GM06990 (cell line): ENCODE data around the gene ARMC8.
A peak's percentile ranks its signal among the peaks of the same experiment; 100 is the strongest.
"Not testable (repeated sequence)": the region's sequence is repeated elsewhere in the genome, so short reads cannot be mapped to it uniquely, and the experiment has no call there.

Experiments used
- DNase-seq: peaks from one replicate; pipeline ENCODE4 v3.0.0-alpha.2; 2011; ENCODE audit not compliant: insufficient read length; ENCODE audit errors: extremely low read depth
- H3K27me3 ChIP-seq: replicated peaks from 2 replicates; pipeline ENCODE4 v1.6.0; 2011; ENCODE audit warnings: low read length; ENCODE audit not compliant: control insufficient read depth, insufficient read depth
- H3K36me3 ChIP-seq: 2 replicates; pipeline ENCODE4 v1.5.1; 2011; ENCODE audit warnings: low read length; ENCODE audit not compliant: control insufficient read depth, insufficient read depth
- H3K4me3 ChIP-seq: replicated peaks from 2 replicates; pipeline ENCODE4 v1.5.1; 2011; ENCODE audit warnings: low read depth, mild to moderate bottlenecking, control low read depth, low read length
- TF ChIP-seq, protein P1 (sequence below): IDR thresholded peaks from 2 replicates; pipeline ENCODE4 v1.5.1; 2011; ENCODE audit warnings: low read length, control low read depth, mild to moderate bottlenecking, inconsistent platforms; ENCODE audit not compliant: insufficient read depth, poor library complexity, severe bottlenecking

ARMC8 gene, protein sequence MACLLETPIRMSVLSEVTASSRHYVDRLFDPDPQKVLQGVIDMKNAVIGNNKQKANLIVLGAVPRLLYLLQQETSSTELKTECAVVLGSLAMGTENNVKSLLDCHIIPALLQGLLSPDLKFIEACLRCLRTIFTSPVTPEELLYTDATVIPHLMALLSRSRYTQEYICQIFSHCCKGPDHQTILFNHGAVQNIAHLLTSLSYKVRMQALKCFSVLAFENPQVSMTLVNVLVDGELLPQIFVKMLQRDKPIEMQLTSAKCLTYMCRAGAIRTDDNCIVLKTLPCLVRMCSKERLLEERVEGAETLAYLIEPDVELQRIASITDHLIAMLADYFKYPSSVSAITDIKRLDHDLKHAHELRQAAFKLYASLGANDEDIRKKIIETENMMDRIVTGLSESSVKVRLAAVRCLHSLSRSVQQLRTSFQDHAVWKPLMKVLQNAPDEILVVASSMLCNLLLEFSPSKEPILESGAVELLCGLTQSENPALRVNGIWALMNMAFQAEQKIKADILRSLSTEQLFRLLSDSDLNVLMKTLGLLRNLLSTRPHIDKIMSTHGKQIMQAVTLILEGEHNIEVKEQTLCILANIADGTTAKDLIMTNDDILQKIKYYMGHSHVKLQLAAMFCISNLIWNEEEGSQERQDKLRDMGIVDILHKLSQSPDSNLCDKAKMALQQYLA

DNA sequence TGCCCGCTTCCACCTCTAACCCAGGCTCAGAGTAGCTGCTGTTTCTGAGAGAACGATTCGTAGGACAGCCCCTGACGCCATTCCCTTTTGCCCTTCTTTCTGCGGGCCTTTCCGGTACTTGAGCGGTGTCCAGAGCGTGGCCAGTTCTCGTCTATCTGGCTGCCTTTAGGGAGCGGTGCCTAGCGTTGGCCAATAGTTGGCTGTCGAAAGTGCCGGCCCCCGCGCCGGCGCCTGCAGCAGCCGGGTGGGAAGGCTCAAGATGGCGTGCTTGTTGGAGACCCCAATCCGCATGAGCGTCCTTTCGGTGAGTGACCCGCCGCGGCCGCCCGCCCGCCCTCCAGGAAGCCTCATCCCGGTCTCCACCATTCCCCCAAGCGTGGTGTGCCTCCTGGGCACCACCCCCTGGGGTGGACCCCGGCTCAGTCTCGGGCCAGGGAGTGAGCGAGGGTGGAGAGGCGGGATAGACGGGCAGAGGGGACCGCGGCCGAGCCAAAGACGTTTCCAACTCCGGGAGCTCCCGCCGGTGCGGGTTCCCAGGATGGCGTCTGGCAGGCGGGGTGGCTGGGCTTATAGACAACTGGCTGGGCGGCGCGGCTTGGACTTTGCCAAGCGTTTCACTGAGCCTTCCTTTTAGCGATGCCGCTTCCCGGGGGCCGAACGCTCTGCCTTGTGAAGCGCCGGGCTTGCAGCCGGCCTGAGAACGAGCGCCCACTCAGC lies at the start of gene ARMC8:
Gene ARMC8 (plus strand): TSS at position 6 of the 717 bp plus-strand sequence. CDS start 254 bp downstream, at position 260.
- no peak for DNase-seq

DNA sequence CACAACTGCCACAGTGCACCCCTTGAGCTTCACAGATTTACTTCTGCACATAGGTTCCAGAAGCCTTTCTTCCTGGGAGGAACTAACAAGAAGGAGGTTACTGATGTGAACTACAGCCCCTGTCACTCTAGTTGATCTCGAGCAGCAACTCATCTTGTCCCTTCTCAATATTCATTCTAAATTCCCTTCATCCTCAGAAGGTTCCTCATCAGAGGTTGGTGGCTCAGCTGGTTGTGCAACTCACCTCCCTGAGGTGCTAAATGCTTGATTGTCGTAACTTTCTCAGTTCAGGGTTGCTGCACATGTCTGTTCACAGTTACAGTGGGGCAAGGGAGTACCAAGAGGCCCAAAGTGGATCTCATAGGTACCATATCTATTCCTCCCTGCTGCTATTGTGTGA lies 49.2 kb upstream of the ARMC8 start:
- Histone ChIP-seq H3K4me3 (no peak overlapping the region), H3K36me3 (no peaks in the 10 kb centered on the region), H3K27me3 (no peaks in the 10 kb centered on the region)
- no peak for DNase-seq
- TF ChIP-seq, protein P1, sequence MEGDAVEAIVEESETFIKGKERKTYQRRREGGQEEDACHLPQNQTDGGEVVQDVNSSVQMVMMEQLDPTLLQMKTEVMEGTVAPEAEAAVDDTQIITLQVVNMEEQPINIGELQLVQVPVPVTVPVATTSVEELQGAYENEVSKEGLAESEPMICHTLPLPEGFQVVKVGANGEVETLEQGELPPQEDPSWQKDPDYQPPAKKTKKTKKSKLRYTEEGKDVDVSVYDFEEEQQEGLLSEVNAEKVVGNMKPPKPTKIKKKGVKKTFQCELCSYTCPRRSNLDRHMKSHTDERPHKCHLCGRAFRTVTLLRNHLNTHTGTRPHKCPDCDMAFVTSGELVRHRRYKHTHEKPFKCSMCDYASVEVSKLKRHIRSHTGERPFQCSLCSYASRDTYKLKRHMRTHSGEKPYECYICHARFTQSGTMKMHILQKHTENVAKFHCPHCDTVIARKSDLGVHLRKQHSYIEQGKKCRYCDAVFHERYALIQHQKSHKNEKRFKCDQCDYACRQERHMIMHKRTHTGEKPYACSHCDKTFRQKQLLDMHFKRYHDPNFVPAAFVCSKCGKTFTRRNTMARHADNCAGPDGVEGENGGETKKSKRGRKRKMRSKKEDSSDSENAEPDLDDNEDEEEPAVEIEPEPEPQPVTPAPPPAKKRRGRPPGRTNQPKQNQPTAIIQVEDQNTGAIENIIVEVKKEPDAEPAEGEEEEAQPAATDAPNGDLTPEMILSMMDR, result no peak

More for the DNA sequence above, at the start of gene ARMC8:
- H3K36me3 ChIP-seq, result no peaks in the 10 kb centered on the region; the same call in 1 of the 2 replicates
- peak within 1 kb of the TSS; percentile 94 for H3K4me3 ChIP-seq
- TF ChIP-seq, protein P1, result no peak
- H3K27me3 ChIP-seq, result no peaks in the 10 kb centered on the region

DNA sequence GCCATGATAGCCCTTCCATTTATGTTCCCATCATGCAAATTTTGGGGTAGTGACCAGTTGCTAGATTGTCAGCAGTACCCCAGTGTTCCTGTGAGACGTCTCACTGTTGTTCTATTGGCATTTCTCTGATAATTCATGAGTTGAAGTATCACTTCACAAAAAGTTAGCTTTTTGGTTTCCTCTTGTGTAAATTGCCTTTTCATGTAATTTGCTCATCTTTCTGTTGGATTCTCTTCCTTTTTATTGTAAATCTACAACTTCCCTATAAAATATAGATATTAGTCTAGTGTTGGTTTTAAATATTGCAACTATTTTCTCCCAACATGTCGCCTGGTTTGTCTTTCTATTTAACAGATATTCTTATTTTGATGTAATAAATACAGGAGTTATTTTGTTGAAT lies 47.4 kb upstream of the ARMC8 start:
- Histone ChIP-seq H3K27me3 (no peaks in the 10 kb centered on the region), H3K4me3 (no peak overlapping the region), H3K36me3 (no peaks in the 10 kb centered on the region)
- TF ChIP-seq, protein P1, result no peak
- no peak for DNase-seq

DNA sequence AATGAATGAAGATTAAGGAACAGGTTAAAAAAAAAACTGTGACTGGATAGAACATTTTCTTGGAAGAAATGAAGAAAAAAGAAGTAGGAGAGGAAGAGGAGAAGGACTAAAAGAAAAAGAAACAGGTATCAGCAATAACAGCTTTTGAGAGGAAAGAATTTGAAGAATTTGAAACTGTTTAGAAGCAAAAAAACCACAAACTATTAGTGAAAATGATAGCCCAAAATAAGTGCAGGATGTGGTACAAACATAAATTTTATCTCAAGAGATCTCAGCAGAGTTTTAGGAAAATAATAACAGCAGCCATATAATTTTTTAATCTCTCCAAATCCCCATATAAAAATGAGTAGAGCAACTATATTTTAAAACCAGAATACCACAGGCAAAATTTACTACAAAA lies 46.2 kb upstream of the ARMC8 start:
- Histone ChIP-seq H3K36me3 (no peaks in the 10 kb centered on the region), H3K27me3 (no peaks in the 10 kb centered on the region), H3K4me3 (no peak overlapping the region)
- TF ChIP-seq, protein P1, result no peak
- no peak for DNase-seq

DNA sequence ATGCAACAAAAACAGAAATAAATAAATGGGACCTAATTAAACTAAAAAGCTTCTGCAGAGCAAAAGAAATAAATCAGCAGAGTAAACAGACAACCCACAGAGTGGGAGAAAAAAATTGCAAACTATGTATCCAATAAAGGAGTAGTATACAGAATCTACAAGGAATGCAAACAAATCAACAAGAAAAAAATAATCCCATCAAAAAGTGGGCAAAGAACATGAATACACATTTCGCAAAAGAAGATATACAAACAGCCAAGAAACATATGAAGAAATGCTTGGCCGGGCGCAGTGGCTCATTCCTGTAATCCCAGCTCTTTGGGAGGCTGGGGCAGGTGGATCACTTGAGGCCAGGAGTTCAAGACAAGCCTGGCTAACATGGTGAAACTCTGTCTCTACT lies 44.9 kb upstream of the ARMC8 start:
- not testable (repeated sequence) for H3K27me3 ChIP-seq, DNase-seq, H3K4me3 ChIP-seq, H3K36me3 ChIP-seq

DNA sequence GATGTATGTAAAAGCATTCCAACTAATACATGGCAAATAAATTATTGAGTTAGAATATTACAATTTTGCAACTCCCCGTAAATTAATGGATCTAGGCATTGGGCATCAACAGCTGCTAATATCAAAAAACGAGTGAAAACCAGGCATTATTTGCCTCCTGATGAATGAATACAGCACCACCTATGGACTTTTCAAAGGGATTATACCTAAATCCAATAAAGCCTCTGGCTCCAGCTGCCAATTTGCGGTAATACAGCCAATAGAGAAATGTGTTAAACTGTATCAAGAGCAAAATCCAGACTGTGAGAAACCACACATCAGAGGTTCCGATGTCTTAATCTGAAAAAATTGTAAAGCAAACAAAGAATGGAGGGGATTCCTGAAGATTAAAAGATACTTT lies 38.6 kb upstream of the ARMC8 start:
- DNase-seq, result no peak
- TF ChIP-seq, protein P1, result no peak
- Histone ChIP-seq H3K36me3 (no peaks in the 10 kb centered on the region), H3K27me3 (no peaks in the 10 kb centered on the region), H3K4me3 (no peak overlapping the region)
